Thyroid gland (tissue), 4 donors: ENCODE data around the gene FAM228A.

Source experiments
- CTCF ChIP-seq, 6 experiments: fragments of 200-600 bp in 3 of 6; fragments of 450-650 bp in 3 of 6; sonication (generic) in 3 of 6; IDR thresholded peaks; one replicate each; pipeline ENCODE4 v1.5.1; 2016 to 2019; ENCODE audit warnings: antibody characterized with exemption in 6 of 6, mild to moderate bottlenecking in 2 of 6, inconsistent platforms in 1 of 6, moderate library complexity in 1 of 6
- POLR2A ChIP-seq, 2 donors: fragments of 450-650 bp; IDR thresholded peaks; one replicate each; pipeline ENCODE4 v1.6.1; 2017; ENCODE audit warnings: antibody characterized with exemption in 2 of 2, mild to moderate bottlenecking in 2 of 2, moderate library complexity in 1 of 2

DNA sequence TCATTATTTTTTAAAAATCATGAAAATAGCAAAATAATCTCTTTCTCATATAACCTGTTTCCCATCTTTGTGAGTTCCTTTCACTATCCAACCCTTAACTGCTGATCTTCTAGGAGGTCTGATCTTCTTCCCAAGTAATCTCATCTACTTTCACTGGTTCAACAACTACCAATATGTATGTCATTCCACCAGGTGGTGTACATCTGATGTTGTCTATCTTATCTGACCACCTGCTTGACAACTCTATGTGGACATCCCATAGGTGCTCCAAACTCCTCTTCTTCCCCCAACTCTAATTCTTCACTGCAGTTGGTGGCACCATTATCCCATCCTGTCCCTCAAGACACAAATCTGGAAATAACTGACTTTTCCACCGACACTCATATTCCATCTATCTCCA lies 62.5 kb downstream of the FAM228A start:
- no peak for TF ChIP-seq CTCF (IDR thresholded peaks at IDR 0.05)
- TF ChIP-seq POLR2A (IDR thresholded peaks at IDR 0.05): no peak
